T-cell (primary cell): ENCODE measurements around the gene COL8A2. TPM values are rescaled to one million over a fixed set of nuclear protein-coding genes. Genes with fewer than 3 reads are reported as not detected.

Experiments
- ATAC-seq, 4 experiments: fragments of 200-7000 bp in 3 of 4; fragments of 150-1000 bp in 1 of 4; cut with Tn5 transposase; replicated peaks in 1 of 4; 1 replicate in 3 of 4; 2 replicates in 1 of 4; pipeline ENCODE4 v1.10.0; 2021; ENCODE audit warnings: moderate library complexity in 3 of 4, mild to moderate bottlenecking in 2 of 4, moderate number of reproducible peaks in 1 of 4
- CTCF ChIA-PET, 2 donors: fragments of 300-600 bp; sonication (Branson Sonifier 250); formaldehyde crosslinking; loops; one replicate each; lab custom pipeline; 2022; ENCODE audit warnings: antibody characterized with exemption in 2 of 2; lab: Charles Lee
- POLR2A ChIA-PET, 2 donors: fragments of 300-600 bp; sonication (Branson Sonifier 250); formaldehyde crosslinking; loops; one replicate each; lab custom pipeline; 2022; ENCODE audit warnings: antibody characterized with exemption in 2 of 2; lab: Charles Lee
- DNase-seq, 35 experiments: peaks; one replicate each; pipeline versions ENCODE4 v3.0.0 to v3.0.0-alpha.2; 2013 to 2023
- H3K27ac ChIP-seq: one replicate; pipeline ENCODE4 v1.5.1; 2013; ENCODE audit warnings: low read length
- H3K27me3 ChIP-seq, 2 experiments: replicated peaks in 1 of 2; 1 replicate in 1 of 2; 2 replicates in 1 of 2; pipeline versions ENCODE4 v1.6.1 to v1.7.0; 2013; ENCODE audit warnings: low read length in 1 of 2, mixed read lengths in 1 of 2; ENCODE audit not compliant: control insufficient read depth in 2 of 2, insufficient read depth in 2 of 2; ENCODE audit errors: extremely low read depth in 1 of 2
- H3K36me3 ChIP-seq, 2 donors: 1 replicate in 1 of 2; 2 replicates in 1 of 2; pipeline versions ENCODE4 v1.6.1 to v1.7.0; 2013; ENCODE audit warnings: low read length in 1 of 2; ENCODE audit not compliant: control insufficient read depth in 2 of 2, insufficient read depth in 1 of 2; ENCODE audit errors: extremely low read depth in 1 of 2
- H3K4me1 ChIP-seq, 2 experiments: 1 replicate in 1 of 2; 2 replicates in 1 of 2; pipeline versions ENCODE4 v1.6.1 to v1.7.0; 2013; ENCODE audit warnings: low read length in 2 of 2, mixed read lengths in 1 of 2; ENCODE audit not compliant: insufficient read depth in 2 of 2, control insufficient read depth in 1 of 2; ENCODE audit errors: extremely low read depth in 1 of 2
- H3K4me3 ChIP-seq, 2 donors: 1 replicate in 1 of 2; 2 replicates in 1 of 2; pipeline versions ENCODE4 v1.5.1 to v1.7.0; 2013; ENCODE audit warnings: mild to moderate bottlenecking in 2 of 2, low read length in 1 of 2, moderate library complexity in 1 of 2; ENCODE audit not compliant: control insufficient read depth in 1 of 2; ENCODE audit errors: extremely low read depth in 1 of 2
- H3K9me3 ChIP-seq: 2 replicates; pipeline ENCODE4 v1.7.0; 2013
- H3K27ac Mint-ChIP-seq, 2 donors: one replicate each; pipeline ENCODE4 v1.8.0; 2020 to 2021; ENCODE audit warnings: mild to moderate bottlenecking in 2 of 2, mixed read lengths in 2 of 2
- H3K27me3 Mint-ChIP-seq, 2 donors: one replicate each; pipeline ENCODE4 v1.8.0; 2021 to 2022; ENCODE audit warnings: mixed read lengths in 2 of 2
- H3K36me3 Mint-ChIP-seq: one replicate; pipeline ENCODE4 v1.8.0; 2021; ENCODE audit warnings: mixed read lengths
- H3K4me1 Mint-ChIP-seq, 3 donors: one replicate each; pipeline ENCODE4 v1.8.0; 2020 to 2022; ENCODE audit warnings: mixed read lengths in 3 of 3, mild to moderate bottlenecking in 1 of 3
- H3K4me3 Mint-ChIP-seq, 3 donors: one replicate each; pipeline ENCODE4 v1.8.0; 2020 to 2022; ENCODE audit warnings: mild to moderate bottlenecking in 3 of 3, mixed read lengths in 3 of 3, moderate library complexity in 3 of 3
- H3K9me3 Mint-ChIP-seq, 3 donors: one replicate each; pipeline ENCODE4 v1.8.0; 2020 to 2022; ENCODE audit warnings: mixed read lengths in 3 of 3
- WGBS: methylation state at CpG from one replicate; pipeline ENCODE4 v1.1.5; 2013; ENCODE audit warnings: missing lambda C conversion rate; ENCODE audit not compliant: insufficient coverage; 5-methylcytosine and 5-hydroxymethylcytosine counted together
- total RNA-seq, 35 experiments: library from RNA in 6 of 35; stranded (reverse) in 6 of 35; fragments of 120-200 nt in 1 of 35; gene quantifications; one replicate each; pipeline versions ENCODE4 v1.2.1 to v1.2.4 and lab custom pipeline; 2013 to 2026

The COL8A2 gene
- total RNA-seq, 5 donors from 2014 or later (not counting 1 experiment from before 2014, with no cell fraction given), result 0.08 to 0.15 (median 0.09) TPM; not detected in 1

DNA sequence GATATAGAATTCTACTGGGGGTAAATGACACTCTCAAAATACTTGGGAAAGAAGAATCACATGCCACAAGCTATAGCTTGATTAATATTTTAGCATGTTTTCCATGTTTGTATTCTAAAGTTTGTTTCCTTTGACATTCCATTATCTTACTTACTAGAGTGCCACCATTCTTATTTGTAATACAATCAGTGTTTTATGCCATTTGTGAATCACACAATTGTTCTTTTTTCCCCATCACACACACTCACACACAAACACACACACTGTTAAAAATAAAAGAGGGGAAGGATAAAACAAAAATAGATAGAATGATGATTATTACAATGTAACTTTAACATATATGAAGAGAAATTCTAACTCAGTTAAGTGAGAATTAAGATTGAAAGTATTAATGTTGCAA is 57.2 kb downstream of the COL8A2 start:
- Histone ChIP-seq H3K27me3 (no peaks in the 10 kb centered on the region), H3K36me3 (no peaks in the 10 kb centered on the region), H3K27ac (no peak overlapping the region), H3K4me1 (no peaks in the 10 kb centered on the region), H3K4me3 (no peak overlapping the region), H3K9me3 (no peaks in the 10 kb centered on the region)
- no peak overlapping the region for H3K27ac Mint-ChIP-seq
- no peaks in the 10 kb centered on the region for H3K9me3 Mint-ChIP-seq
- DNase-seq (no peak), ATAC-seq (no peak)
- CTCF ChIA-PET, result interaction anchor here in 1 of 2 donors (1.0 kb wide), 1 partner anchor 34 kb away, joined by 3 read pairs; no protein-coding TSS in a partner anchor
- no peaks in the 10 kb centered on the region for H3K4me1 Mint-ChIP-seq
- H3K27me3 Mint-ChIP-seq, result no peaks in the 10 kb centered on the region
- POLR2A ChIA-PET, result no interaction called here
- H3K4me3 Mint-ChIP-seq, result no peak overlapping the region
- H3K36me3 Mint-ChIP-seq, result no peaks in the 10 kb centered on the region

DNA sequence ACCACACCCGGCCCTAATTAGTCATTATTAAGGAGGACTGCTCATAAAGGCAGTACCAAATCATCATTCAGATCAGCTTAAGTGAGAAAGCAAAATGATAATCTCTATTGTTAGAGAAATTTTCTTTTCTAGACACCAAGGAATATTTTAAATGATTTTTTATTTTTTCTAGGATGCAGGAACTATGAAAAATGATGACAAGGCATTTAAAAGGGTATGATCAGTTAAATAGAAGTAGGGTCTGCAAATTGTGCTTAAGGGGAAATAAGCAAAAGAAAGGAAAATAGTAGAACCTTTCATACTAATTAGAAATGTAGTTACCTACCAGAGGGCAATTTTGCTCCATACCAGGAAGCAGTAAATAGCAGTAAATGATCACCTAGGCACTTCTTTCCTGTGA is 62.7 kb downstream of the COL8A2 start:
- CTCF ChIA-PET, result interaction anchor here in 1 of 2 donors (0.6 kb wide), 1 partner anchor 253 kb away, joined by 3 read pairs; no protein-coding TSS in a partner anchor
- no peak for ATAC-seq
- peaks cover 11% of the 10 kb centered on the region for H3K36me3 Mint-ChIP-seq
- H3K9me3 Mint-ChIP-seq, result no peaks in the 10 kb centered on the region
- H3K9me3 ChIP-seq, result no peaks in the 10 kb centered on the region
- H3K27ac ChIP-seq, result no peak overlapping the region
- no peak for DNase-seq
- H3K4me1 Mint-ChIP-seq, result no peaks in the 10 kb centered on the region
- no peak overlapping the region for H3K27ac Mint-ChIP-seq
- peaks cover 0 to 5% of the 10 kb centered on the region in 2 donors for H3K36me3 ChIP-seq
- no peaks in the 10 kb centered on the region for H3K27me3 Mint-ChIP-seq
- POLR2A ChIA-PET, result no interaction called here
- no peak overlapping the region for H3K4me3 ChIP-seq
- no peak overlapping the region for H3K4me3 Mint-ChIP-seq
- WGBS, result no CpG with 5 or more reads among the region's 1 CpG
- H3K4me1 ChIP-seq, result no peaks in the 10 kb centered on the region
- H3K27me3 ChIP-seq, result no peaks in the 10 kb centered on the region

DNA sequence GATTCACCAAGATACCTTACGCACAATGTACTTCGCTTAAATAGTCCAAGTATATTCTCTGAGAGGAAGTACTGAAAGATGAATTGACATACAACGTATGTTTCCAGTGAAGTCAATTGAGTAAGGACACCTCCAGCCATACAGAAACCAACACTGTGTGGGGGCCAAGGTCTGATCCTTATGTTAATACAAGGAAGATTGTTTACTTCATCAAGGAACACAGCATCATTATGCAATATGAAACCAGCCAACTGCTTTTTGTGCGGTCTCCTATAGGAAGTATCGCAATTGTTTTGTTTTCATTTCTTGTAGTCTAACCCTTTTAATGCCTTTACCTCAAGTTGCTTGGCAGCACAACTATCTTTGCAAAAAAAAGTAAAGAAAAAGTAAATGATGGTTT is 69.3 kb downstream of the COL8A2 start:
- CTCF ChIA-PET, result no interaction called here
- ATAC-seq (no peak), DNase-seq (no peak)
- no peaks in the 10 kb centered on the region for H3K9me3 ChIP-seq
- Mint-ChIP-seq H3K4me1 (no peaks in the 10 kb centered on the region), H3K9me3 (no peaks in the 10 kb centered on the region), H3K4me3 (no peak overlapping the region), H3K36me3 (peaks cover 25% of the 10 kb centered on the region), H3K27me3 (no peaks in the 10 kb centered on the region), H3K27ac (no peak overlapping the region)
- peaks cover 0 to 9% of the 10 kb centered on the region in 2 donors for H3K36me3 ChIP-seq
- H3K4me3 ChIP-seq, result no peak overlapping the region
- POLR2A ChIA-PET, result no interaction called here
- no peaks in the 10 kb centered on the region for H3K4me1 ChIP-seq
- WGBS, result no CpG with 5 or more reads among the region's 5 CpGs
- no peak overlapping the region for H3K27ac ChIP-seq
- H3K27me3 ChIP-seq, result no peaks in the 10 kb centered on the region

DNA sequence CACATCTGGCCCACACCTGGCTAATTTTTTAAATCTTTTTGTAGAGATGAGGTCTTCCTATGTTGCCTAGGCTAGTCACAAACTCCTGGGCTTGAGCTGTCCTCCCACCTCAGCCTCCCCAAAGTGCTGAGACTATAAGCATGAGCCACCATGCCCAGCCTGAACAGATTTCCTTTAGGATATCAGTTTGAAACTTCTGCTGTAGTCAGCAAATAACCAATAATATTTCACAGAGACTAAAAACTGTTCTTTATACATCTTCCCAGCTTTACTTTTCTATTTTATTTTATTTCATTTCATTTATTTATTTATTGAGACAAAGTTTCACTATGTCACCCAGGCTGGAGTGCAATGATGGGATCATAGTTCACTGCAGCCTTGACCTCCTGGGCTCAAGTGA is 71.0 kb downstream of the COL8A2 start:
- no peak overlapping the region for H3K27ac Mint-ChIP-seq
- no peak overlapping the region for H3K4me3 Mint-ChIP-seq
- ATAC-seq (no peak), DNase-seq (no peak)
- no peaks in the 10 kb centered on the region for H3K27me3 ChIP-seq
- no peaks in the 10 kb centered on the region for H3K27me3 Mint-ChIP-seq
- peaks cover 0 to 9% of the 10 kb centered on the region in 2 donors for H3K36me3 ChIP-seq
- ChIA-PET POLR2A (no interaction called here), CTCF (no interaction called here)
- H3K4me1 ChIP-seq, result no peaks in the 10 kb centered on the region
- H3K4me3 ChIP-seq, result no peak overlapping the region
- no peaks in the 10 kb centered on the region for H3K9me3 Mint-ChIP-seq
- peaks cover 29% of the 10 kb centered on the region for H3K36me3 Mint-ChIP-seq
- no peaks in the 10 kb centered on the region for H3K4me1 Mint-ChIP-seq
- H3K27ac ChIP-seq, result no peak overlapping the region
- H3K9me3 ChIP-seq, result no peaks in the 10 kb centered on the region

DNA sequence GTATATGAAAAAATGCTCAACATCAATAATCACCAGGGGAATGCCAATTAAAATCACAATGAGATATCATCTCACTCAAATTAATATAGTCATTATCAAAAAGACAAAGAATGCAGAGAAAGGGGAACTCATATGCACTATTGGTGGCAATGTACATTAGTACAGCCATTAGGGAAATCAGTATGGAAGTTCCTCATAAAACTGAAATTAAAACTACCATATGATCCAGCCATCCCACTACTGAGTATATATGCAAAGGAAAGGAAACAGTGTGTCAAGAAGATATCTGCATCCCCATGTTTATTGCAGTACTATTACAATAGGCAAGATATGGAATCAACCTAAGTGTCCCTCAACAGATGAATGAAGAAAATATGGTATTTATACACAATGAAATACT is 73.2 kb downstream of the COL8A2 start:
- no peaks in the 10 kb centered on the region for H3K27me3 ChIP-seq
- H3K36me3 ChIP-seq, result peaks cover 0 to 6% of the 10 kb centered on the region in 2 donors
- Mint-ChIP-seq H3K36me3 (peaks cover 45% of the 10 kb centered on the region), H3K27ac (no peak overlapping the region), H3K27me3 (no peaks in the 10 kb centered on the region), H3K9me3 (peaks cover 0 to 2% (median 0%) of the 10 kb centered on the region in 3 donors), H3K4me3 (no peak overlapping the region), H3K4me1 (no peaks in the 10 kb centered on the region)
- no peaks in the 10 kb centered on the region for H3K4me1 ChIP-seq
- H3K27ac ChIP-seq, result no peak overlapping the region
- ChIA-PET CTCF (no interaction called here), POLR2A (no interaction called here)
- ATAC-seq (no peak), DNase-seq (no peak)
- no peaks in the 10 kb centered on the region for H3K9me3 ChIP-seq
- no peak overlapping the region for H3K4me3 ChIP-seq

Other genes starting within 250 kb of the COL8A2 start
- gene AGO1, start 242.0 kb downstream of the COL8A2 start, total RNA-seq, result 10 to 100 TPM; 21.8 to 28.7 (median 26.0) TPM
- 10 to 100 TPM; 33.4 to 44.0 (median 37.5) TPM for gene AGO3, start 194.1 kb downstream of the COL8A2 start, total RNA-seq
- under 1 TPM in 1 of 5 donors, not detected in 4; 0.18 TPM for gene TEKT2, start 41.1 kb downstream of the COL8A2 start, total RNA-seq
- gene ADPRS, start 36.3 kb downstream of the COL8A2 start, total RNA-seq, result 10 to 100 TPM; 19.0 to 30.2 (median 28.1) TPM
- gene TRAPPC3, start 24.3 kb upstream of the COL8A2 start, total RNA-seq, result 10 to 100 TPM; 42.3 to 48.2 (median 44.6) TPM
- gene MAP7D1, start 30.9 kb upstream of the COL8A2 start, total RNA-seq, result 100 to 1,000 TPM; 157 to 295 (median 263) TPM
- 100 to 1,000 TPM in 3 of 5 donors, 10 to 100 TPM in 2; 75.2 to 111 (median 101) TPM for gene THRAP3, start 99.2 kb upstream of the COL8A2 start, total RNA-seq
- gene SH3D21, start 181.1 kb upstream of the COL8A2 start, total RNA-seq, result 1 to 10 TPM; 2.2 to 3.7 (median 2.8) TPM
- 1 to 10 TPM; 2.0 to 8.1 (median 5.6) TPM for gene EVA1B, start 198.4 kb upstream of the COL8A2 start, total RNA-seq